GM18520 (cell line): ENCODE measurements around the gene SMPD3.

Source experiments
- ATAC-seq: cut with Tn5 transposase; IDR thresholded peaks from one replicate; pipeline ENCODE4 v1.9.1; 2021; ENCODE audit not compliant: unreplicated experiment

The SMPD3 gene

GRCh38 chr16:68359398-68360191, 88.7 kb downstream of the SMPD3 start:
- ATAC-seq, result no peak

GRCh38 chr16:68358951-68359350, 89.4 kb downstream of the SMPD3 start:
- no peak for ATAC-seq

DNA sequence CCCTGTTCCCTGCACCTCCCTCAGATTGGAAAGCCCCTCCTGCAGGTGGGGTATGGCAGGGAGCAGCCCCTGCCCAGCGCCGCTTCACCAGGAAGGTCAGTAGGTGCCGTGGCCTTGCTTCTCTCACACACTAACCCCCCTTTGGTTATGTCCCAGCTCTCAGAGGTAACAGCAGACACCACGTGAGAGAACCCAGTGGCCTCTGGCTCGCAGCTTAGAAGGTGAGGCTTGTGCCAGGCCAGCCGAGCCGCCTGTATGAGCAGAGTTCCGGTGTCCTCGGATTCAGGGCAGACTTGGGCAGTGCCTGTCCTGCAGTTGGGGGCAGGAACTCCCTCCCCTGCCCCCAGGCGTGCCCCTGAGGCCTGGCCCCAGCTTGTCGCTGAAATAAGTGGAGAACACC, 90.4 kb downstream of the SMPD3 start:
- no peak for ATAC-seq

- ATAC-seq, result no peak
These were observed 90.8 kb downstream of the SMPD3 start for GRCh38 chr16:68357521-68357922.

DNA sequence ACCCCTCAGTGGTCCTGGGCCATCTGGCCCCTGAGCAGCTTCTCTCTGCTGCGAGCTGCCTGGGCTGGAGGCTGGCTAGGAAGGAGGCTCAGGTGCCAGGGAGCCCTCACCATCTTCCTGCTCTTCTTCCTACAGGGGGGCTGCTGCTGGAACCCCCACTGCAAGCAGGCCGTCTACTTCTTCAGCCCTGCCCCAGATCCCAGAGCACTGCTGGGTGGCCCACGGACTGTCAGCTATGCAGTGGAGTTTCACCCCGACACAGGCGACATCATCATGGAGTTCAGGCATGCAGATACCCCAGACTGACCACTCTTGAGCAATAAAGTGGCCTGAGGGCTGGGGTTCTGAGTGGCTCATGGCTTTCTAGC, 91.4 kb downstream of the SMPD3 start:
- ATAC-seq, result no peak

DNA sequence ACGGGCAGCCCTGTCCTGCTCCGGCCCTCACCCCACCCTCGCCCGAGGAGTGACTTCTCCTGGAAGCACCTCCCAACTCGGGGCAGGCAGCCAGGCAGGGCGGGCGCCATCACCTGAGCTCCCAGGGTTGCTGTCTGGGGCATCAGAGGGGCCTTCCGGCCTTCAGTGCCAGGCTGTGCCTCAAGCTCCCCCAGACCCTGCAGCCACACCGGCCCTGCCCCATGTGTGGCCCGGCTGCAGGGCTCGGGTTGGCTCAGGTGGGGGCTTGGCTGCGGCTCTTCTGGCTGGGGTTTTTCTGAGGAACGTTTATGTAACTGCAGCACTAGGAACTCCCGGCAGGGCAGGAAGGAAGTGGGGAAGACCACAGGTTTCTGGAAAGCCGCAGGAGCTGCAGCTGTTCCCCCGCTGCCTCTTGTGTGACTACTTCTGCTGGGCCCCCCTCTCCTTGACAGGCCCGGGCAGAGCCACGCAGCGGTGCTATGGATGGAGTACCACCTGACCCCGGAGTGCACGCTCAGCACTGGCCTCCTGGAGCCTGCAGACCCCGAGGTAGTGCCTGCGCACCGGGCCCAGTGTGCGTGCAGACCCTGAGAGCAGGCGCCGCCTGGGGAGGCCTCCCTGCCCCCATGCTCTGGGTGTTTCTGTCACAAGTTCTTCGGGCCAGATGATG, 91.9 kb downstream of the SMPD3 start:
- peak; percentile 43 for ATAC-seq

- ATAC-seq, result no peak
These were observed 92.7 kb downstream of the SMPD3 start for GRCh38 chr16:68355447-68356248.

GRCh38 chr16:68354816-68355215, 93.5 kb downstream of the SMPD3 start:
- ATAC-seq, result no peak

DNA sequence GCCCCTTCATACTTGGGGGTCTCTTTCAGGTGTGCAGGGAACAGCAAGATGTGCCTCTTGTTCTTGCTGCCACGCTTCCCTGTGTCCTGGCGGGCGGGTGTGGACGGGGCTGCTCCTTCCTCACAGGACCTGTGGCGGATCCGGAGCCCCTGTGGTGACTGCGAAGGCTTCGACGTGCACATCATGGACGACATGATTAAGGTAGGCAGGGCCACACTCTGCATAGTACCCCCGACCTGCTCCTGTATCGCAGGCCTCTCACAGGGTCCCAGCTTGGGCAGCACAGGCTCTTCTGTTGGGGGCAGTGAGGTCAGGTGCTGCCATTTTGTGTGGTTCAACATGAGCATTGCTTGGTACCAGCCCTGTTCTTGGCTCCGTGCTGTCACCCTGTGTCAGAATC, 94.9 kb downstream of the SMPD3 start:
- ATAC-seq, result no peak

DNA sequence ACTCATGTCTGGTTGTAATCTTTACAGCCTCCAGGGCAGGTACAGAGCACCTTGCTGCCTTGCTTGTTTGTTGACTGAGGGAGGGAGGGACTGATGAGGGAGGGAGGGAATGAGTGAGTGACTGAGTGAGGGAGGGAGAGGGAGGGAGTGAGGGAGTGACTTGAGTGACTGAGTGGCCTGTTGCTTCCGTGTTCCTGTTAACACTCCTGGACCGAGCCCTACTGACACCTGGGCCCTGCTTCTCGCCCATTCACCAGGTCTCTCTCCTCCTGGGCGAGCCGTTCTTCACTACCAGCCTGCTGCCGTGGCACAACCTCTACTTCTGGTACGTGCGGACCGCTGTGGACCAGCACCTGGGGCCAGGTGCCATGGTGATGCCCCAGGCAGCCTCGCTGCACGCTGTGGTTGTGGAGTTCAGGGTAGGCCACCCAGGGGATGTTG, 96.3 kb downstream of the SMPD3 start:
- no peak for ATAC-seq

DNA sequence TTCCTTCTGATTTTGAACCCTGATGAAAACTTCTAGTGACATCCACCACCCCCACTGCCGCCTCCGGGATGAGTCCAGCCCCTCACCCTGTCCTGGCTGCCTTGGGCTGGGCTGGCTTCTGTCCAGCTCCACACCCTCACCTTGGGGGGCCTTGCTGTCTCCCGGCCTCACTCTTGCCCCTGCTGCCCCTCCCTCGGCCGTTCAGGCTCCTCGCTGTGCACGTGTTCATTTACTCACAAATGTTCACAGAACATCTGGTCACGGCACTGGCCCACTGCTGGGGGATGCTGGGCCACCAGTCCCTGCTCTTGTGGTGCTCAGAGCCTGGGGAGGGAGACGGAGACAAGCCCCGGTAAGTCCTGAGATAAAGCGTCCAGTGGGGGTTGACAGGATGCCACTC, 96.8 kb downstream of the SMPD3 start:
- no peak for ATAC-seq

DNA sequence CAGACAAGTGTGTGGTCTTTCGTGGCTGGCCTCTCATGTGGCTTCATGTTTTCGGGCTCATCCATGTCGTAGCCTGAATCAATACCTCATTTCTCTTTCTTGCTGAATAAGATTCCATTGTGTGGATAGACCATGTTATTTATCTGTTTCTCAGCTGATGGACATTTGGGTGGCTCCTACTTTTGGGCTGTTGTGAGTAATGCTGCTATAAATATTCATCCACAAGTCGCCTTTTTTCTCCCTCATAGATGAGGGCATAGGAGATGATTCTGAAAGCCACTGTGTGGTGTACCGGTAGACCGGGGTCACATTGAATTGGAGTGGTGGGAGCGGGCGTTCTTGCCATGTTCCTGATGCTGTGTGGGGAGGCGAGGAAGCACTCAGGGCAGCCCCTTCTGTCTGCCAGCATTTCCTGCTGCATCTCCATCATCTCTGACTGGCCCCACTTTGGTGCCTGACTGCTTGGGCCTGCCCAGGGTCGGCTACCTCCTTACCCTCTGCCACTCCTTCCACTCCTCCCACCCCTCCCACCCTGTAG, 97.4 kb downstream of the SMPD3 start:
- ATAC-seq, result no peak

GRCh38 chr16:68349838-68350410, 98.4 kb downstream of the SMPD3 start:
- ATAC-seq, result no peak

DNA sequence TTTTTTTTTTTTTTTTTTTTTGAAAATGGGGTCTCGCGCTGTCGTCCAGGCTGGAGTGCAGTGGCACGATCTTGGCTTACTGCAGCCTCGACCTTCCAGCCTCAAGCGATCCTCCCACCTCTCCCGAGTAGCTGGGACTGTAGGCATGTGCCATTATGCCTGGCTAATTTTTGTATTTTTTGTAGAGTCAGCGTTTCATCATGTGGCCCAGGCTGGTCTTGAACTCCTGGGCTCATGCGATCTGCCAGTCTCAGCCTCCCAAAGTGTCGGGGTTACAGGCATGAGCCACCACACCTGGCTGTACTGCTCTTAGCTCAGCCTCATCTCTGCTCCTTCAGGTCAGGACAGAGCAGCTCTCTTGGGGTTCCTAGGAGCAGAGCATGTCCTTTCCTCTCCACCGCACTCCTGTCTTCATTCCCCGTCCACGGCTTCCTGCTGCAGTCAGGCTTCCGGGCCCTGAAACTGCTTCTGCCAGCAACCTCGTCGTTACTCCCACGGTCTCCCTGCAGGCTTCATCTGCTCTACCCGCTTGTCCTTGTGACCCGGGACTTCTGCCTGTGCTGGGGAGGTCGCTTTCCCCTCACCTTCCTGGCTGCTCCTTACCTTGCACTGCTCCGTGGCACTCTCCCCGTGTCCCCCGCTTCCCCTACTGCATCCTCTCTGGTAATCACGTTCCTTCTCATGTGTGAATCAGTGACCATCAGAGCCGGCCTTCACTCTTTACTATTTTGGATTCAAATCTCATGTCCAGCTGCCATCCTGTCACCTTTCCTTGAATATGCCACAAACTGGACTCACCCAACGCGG, 99.5 kb downstream of the SMPD3 start:
- ATAC-seq, result no peak

- no peak for ATAC-seq
These were observed 100.7 kb downstream of the SMPD3 start for GRCh38 chr16:68347605-68348004.

GRCh38 chr16:68346892-68347480, 101.3 kb downstream of the SMPD3 start:
- no peak for ATAC-seq

DNA sequence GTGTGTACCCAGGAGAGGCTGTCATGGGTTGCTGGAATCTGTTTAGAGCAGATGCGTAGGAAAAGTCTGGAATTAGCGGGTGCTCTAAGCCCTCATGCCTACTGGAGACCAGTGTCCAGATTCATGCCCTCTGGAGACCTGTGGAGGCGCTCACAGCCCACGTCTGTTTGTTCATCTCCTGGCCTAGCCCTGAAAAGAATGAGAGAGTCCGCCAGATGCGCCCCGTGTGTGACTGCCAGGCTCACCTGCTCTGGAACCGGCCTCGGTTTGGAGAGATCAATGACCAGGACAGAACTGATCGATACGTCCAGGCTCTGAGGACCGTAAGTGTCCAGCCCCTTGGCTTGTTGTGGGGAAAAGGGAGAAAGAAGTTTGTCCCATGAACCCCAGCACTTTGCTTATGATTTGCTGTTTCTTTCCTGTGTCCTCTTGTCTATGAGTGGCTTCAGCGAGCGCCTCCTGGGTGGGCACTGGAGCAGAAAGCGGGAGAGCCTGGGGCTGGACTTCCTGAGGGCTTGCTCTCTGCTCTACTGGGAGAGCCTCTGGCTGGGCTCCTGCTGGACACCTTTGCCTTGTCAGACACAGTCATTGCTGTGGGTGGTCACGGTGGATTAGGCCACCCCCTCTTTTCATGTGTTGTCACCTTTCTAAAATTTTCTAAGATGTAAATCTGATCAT, 102.2 kb downstream of the SMPD3 start:
- no peak for ATAC-seq

DNA sequence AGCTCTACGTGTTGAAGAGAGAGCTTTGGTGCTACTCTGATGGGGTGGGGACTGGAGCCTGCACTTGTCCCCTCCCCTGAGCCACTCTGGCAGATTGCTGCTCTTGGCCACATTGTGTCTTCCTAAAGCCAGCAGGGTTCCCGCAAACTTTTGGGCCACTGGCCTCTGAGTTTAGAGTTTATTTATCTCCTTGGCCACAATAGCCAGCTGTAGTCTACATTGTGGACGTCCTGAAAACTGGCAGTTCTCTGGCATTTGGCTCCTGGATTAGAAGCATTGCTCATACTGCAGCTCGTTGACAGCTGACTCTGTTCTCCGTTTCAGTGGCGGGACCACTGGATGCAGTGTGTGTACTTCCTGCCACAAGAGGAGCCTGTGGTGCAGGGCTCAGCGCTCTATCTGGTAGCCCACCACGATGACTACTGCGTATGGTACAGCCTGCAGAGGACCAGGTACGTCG, 102.9 kb downstream of the SMPD3 start:
- no peak for ATAC-seq

- ATAC-seq, result no peak
These were observed 104.1 kb downstream of the SMPD3 start for GRCh38 chr16:68344252-68344651.
